Mammary epithelial cell (primary cell): ENCODE measurements around the gene PLBD2.

Source experiments
- EZH2 ChIP-seq: IDR thresholded peaks from 2 replicates; pipeline ENCODE4 v1.6.1; 2012; ENCODE audit warnings: low read length, inconsistent platforms, borderline replicate concordance
- TF ChIP-seq, protein P1 (sequence below), 2 donors: IDR thresholded peaks in 1 of 2; conservative IDR thresholded peaks in 1 of 2; 2 replicates each; pipeline ENCODE4 v1.5.1; 2011 to 2012; ENCODE audit warnings: inconsistent platforms in 2 of 2, low read length in 2 of 2, mild to moderate bottlenecking in 2 of 2, control low read depth in 1 of 2, low read depth in 1 of 2; ENCODE audit not compliant: insufficient read depth in 1 of 2; ENCODE audit errors: extremely low read depth in 1 of 2

GRCh38 chr12:113315358-113315757 lies 43.0 kb upstream of the PLBD2 start:
- TF ChIP-seq EZH2, result no peak
- TF ChIP-seq, protein P1, sequence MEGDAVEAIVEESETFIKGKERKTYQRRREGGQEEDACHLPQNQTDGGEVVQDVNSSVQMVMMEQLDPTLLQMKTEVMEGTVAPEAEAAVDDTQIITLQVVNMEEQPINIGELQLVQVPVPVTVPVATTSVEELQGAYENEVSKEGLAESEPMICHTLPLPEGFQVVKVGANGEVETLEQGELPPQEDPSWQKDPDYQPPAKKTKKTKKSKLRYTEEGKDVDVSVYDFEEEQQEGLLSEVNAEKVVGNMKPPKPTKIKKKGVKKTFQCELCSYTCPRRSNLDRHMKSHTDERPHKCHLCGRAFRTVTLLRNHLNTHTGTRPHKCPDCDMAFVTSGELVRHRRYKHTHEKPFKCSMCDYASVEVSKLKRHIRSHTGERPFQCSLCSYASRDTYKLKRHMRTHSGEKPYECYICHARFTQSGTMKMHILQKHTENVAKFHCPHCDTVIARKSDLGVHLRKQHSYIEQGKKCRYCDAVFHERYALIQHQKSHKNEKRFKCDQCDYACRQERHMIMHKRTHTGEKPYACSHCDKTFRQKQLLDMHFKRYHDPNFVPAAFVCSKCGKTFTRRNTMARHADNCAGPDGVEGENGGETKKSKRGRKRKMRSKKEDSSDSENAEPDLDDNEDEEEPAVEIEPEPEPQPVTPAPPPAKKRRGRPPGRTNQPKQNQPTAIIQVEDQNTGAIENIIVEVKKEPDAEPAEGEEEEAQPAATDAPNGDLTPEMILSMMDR (conservative IDR thresholded peaks at IDR 0.05 in 1 of 2, IDR thresholded peaks at IDR 0.05 in 1 of 2; ENCODE audit: extremely low read depth in 1 of 2, insufficient read depth in 1 of 2, low read depth in 1 of 2, low read length in 2 of 2), result no peak
